Stomach (tissue), 9 donors: ENCODE measurements around the gene SLC5A12. TPM values are rescaled to one million over a fixed set of nuclear protein-coding genes. Genes with fewer than 3 reads are reported as not detected.

Experiments
- DNase-seq, 2 donors: peaks; one replicate each; pipeline versions ENCODE4 v3.0.0 to v3.0.0-alpha.2; 2013 to 2019
- H3K27ac ChIP-seq, 5 donors: fragments of 200-600 bp in 4 of 5; sonication (generic) in 4 of 5; one replicate each; pipeline ENCODE4 v1.5.1; 2013 to 2019; ENCODE audit warnings: mild to moderate bottlenecking in 1 of 5, moderate library complexity in 1 of 5
- H3K27me3 ChIP-seq, 3 donors: fragments of 200-600 bp; sonication (generic); one replicate each; pipeline ENCODE4 v1.5.1; 2017 to 2019; ENCODE audit warnings: mixed run types in 1 of 3
- H3K36me3 ChIP-seq, 4 donors: fragments of 200-600 bp; sonication (generic); 1 replicate in 3 of 4; 2 replicates in 1 of 4; pipeline ENCODE4 v1.5.1; 2016 to 2019
- H3K4me1 ChIP-seq, 4 donors: fragments of 200-600 bp; sonication (generic); one replicate each; pipeline ENCODE4 v1.5.1; 2016 to 2019
- H3K4me3 ChIP-seq, 4 donors: fragments of 200-600 bp; sonication (generic) in 3 of 4; one replicate each; pipeline ENCODE4 v1.5.1; 2016 to 2019; ENCODE audit warnings: mild to moderate bottlenecking in 1 of 4
- H3K9me3 ChIP-seq, 4 donors: fragments of 200-600 bp; sonication (generic); one replicate each; pipeline ENCODE4 v1.5.1; 2016 to 2019
- EP300 ChIP-seq: sonication (generic); formaldehyde crosslinking; IDR thresholded peaks from one replicate; pipeline ENCODE4 v1.6.1; 2017; ENCODE audit warnings: antibody characterized with exemption
- POLR2A ChIP-seq, 4 donors: fragments of 450-650 bp; IDR thresholded peaks; one replicate each; pipeline ENCODE4 v1.6.1; 2016; ENCODE audit warnings: antibody characterized with exemption in 4 of 4, control low read depth in 2 of 4, mild to moderate bottlenecking in 1 of 4, moderate library complexity in 1 of 4
- POLR2AphosphoS5 ChIP-seq, 3 donors: sonication (generic); formaldehyde crosslinking; IDR thresholded peaks; one replicate each; pipeline ENCODE4 v1.6.1; 2016; ENCODE audit warnings: antibody characterized with exemption in 3 of 3
- WGBS, 5 donors: extraction: QIAGEN DNeasy Blood & Tissue Kit in 3 of 5; methylation state at CpG; one replicate each; pipeline versions ENCODE4 v1.1.5 to v1.1.7; 2013 to 2018; 5-methylcytosine and 5-hydroxymethylcytosine counted together
- intact Hi-C: fragments of 100-400 bp; cut with DNase I; formaldehyde crosslinking; loops from one replicate; pipeline ENCODE4 v1.15.1; 2023; ENCODE audit warnings: low total_unique reads
- polyA plus RNA-seq, 3 donors: library from polyadenylated mRNA; stranded (reverse); fragments of 200-250 nt; gene quantifications; one replicate each; pipeline ENCODE4 v1.2.3, GENCODE V29; 2013
- total RNA-seq, 5 donors: library from RNA; depleted of rRNA; stranded (reverse); fragments of >200 nt; gene quantifications; one replicate each; pipeline versions ENCODE4 v1.1.0 to v1.2.3, GENCODE V29; 2014 to 2016
- TF ChIP-seq, protein P1 (sequence below), 7 experiments: fragments of 450-650 bp in 4 of 7; fragments of 200-600 bp in 3 of 7; sonication (generic) in 3 of 7; IDR thresholded peaks; one replicate each; pipeline ENCODE4 v1.5.1; 2016 to 2019; ENCODE audit warnings: antibody characterized with exemption in 7 of 7, control low read depth in 2 of 7, mild to moderate bottlenecking in 1 of 7
- donor health status: healthy with polysubstance abuse.
- donor health status: Bipolar disorder and iron deficiency.
- donor health status: healthy.

The SLC5A12 gene
- total and polyA plus RNA-seq, 8 donors, result 2.2 TPM; not detected in 7

DNA sequence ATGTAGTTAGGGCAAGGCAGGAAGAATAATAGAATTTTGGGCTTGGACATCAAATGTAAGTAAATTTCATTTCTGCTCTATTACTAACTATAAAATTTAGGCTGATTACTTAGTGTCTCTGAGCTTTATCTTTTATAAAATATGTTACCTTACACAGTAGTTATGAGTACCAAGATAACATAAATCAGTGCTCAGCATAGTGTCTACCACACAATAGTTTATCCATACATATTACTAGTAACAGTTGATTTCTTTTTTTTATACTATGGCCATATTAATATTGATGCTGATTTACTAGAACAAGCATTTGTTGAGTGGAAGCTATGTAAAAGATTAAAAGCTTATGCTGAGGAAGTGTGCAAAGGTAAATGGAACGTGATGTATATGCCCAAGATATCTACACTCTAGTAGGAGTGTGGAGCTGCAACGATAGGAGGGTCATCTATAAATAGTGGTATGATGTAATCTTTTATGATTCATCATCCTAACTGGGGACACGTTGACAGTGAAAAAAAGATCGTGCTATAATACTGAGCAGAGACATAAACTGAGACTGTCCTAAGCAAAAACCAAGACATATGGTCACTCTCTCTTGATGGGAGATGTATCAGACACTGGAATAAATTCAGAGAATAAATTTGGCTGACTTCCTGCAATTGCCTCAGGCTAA, 8.7 kb upstream of the SLC5A12 start:
- no peaks in the 10 kb centered on the region for H3K9me3 ChIP-seq
- no peaks in the 10 kb centered on the region for H3K36me3 ChIP-seq
- 48 to 62% (median 53%) methylated on average over 4 of the region's 4 CpGs for WGBS, 5 donors
- TF ChIP-seq POLR2A (IDR thresholded peaks at IDR 0.05) (no peak), EP300 (no peak), POLR2AphosphoS5 (IDR thresholded peaks at IDR 0.05) (no peak)
- TF ChIP-seq, protein P1, sequence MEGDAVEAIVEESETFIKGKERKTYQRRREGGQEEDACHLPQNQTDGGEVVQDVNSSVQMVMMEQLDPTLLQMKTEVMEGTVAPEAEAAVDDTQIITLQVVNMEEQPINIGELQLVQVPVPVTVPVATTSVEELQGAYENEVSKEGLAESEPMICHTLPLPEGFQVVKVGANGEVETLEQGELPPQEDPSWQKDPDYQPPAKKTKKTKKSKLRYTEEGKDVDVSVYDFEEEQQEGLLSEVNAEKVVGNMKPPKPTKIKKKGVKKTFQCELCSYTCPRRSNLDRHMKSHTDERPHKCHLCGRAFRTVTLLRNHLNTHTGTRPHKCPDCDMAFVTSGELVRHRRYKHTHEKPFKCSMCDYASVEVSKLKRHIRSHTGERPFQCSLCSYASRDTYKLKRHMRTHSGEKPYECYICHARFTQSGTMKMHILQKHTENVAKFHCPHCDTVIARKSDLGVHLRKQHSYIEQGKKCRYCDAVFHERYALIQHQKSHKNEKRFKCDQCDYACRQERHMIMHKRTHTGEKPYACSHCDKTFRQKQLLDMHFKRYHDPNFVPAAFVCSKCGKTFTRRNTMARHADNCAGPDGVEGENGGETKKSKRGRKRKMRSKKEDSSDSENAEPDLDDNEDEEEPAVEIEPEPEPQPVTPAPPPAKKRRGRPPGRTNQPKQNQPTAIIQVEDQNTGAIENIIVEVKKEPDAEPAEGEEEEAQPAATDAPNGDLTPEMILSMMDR (IDR thresholded peaks at IDR 0.05), result no peak
- intact Hi-C loops, result no loop called here
- H3K4me3 ChIP-seq, result no peak overlapping the region
- H3K27me3 ChIP-seq, result no peaks in the 10 kb centered on the region
- peaks cover 0 to 5% (median 0%) of the 10 kb centered on the region in 4 donors for H3K4me1 ChIP-seq
- H3K27ac ChIP-seq, result no peak overlapping the region
- DNase-seq, result peak in 1 of 2 donors; percentile 16

DNA sequence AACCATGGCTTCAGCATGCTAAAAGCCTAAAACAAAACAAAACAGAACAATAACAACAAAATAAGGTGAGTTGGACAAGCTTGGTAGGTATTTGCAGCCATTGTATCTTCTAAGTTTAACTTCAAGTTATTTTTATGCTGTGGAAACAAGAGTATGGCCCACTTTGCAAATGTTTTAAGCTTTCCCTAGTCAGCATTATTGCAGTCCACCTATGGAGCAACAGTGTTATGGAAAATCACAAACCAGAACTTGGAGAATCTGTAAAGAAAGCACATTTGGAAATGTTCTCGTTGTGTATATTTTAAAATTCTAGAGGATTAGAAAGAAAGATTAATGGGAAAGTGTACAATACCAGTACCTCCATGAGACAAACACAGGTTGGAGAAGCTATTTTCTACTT, 7.4 kb upstream of the SLC5A12 start:
- Histone ChIP-seq H3K36me3 (no peaks in the 10 kb centered on the region), H3K27ac (no peak overlapping the region), H3K4me3 (no peak overlapping the region), H3K9me3 (no peaks in the 10 kb centered on the region), H3K27me3 (no peaks in the 10 kb centered on the region), H3K4me1 (peaks cover 0 to 5% (median 0%) of the 10 kb centered on the region in 4 donors)
- TF ChIP-seq, protein P1 (IDR thresholded peaks at IDR 0.05), result no peak
- TF ChIP-seq EP300 (no peak), POLR2AphosphoS5 (IDR thresholded peaks at IDR 0.05) (no peak), POLR2A (IDR thresholded peaks at IDR 0.05) (no peak)
- intact Hi-C loops, result no loop called here
- 59 to 74% (median 67%) methylated on average over 1 of the region's 1 CpG for WGBS, 5 donors
- no peak for DNase-seq

DNA sequence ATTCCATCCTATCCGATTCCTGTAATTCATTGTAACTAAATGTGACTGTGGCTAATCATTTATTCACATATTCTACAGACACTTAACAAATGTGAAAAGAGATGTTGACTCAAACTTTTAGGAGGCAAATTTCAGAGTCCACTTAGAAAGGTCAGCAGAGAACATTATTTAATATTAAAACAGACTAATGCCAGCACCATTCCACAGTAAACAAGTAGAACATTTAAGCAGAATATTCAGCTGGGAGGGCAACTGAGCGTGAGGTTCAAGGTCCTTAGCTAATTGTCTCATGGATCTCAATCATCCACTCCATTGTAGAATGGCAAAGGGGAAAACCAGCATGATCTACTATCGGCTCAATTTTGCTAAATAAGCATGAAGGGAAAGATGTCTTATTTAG, 5.1 kb upstream of the SLC5A12 start:
- DNase-seq, result no peak
- Histone ChIP-seq H3K9me3 (no peaks in the 10 kb centered on the region), H3K27ac (no peak overlapping the region), H3K27me3 (no peaks in the 10 kb centered on the region), H3K36me3 (no peaks in the 10 kb centered on the region), H3K4me3 (no peak overlapping the region), H3K4me1 (peaks cover 0 to 5% (median 0%) of the 10 kb centered on the region in 4 donors)
- 80 to 86% (median 84%) methylated on average over 3 of the region's 3 CpGs for whole genome bisulfite sequencing, 5 donors
- TF ChIP-seq EP300 (no peak), POLR2A (IDR thresholded peaks at IDR 0.05) (no peak), POLR2AphosphoS5 (IDR thresholded peaks at IDR 0.05) (no peak)
- TF ChIP-seq, protein P1 (IDR thresholded peaks at IDR 0.05), result no peak
- intact Hi-C loops, result no loop called here

DNA sequence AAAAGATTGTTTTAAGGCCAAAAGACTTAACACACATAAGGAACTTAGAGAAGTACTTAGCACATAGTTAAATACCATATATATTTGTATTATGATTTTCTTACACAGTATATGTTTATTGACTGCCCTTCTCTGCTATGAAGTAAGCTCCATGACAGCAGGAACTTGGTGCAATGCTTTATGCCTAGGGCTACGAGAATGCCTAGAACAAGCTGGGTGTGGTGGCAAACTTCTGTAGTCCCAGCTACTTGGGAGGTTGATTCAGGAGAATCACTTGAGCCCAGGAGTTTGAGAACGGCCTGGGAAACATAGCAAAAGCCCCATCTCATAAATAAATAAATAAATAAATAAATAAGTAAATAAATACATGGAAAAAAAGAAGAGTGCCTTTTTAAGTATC, 1.9 kb downstream of the SLC5A12 start:
- 56 to 75% (median 61%) methylated on average over 2 of the region's 2 CpGs for WGBS, 5 donors
- no peak overlapping the region for H3K4me3 ChIP-seq
- H3K27me3 ChIP-seq, result no peaks in the 10 kb centered on the region
- no peak for DNase-seq
- TF ChIP-seq POLR2AphosphoS5 (IDR thresholded peaks at IDR 0.05), result no peak
- TF ChIP-seq, protein P1 (IDR thresholded peaks at IDR 0.05), result no peak
- no peak for TF ChIP-seq EP300
- no peak for TF ChIP-seq POLR2A (IDR thresholded peaks at IDR 0.05)
- no peaks in the 10 kb centered on the region for H3K4me1 ChIP-seq
- no peaks in the 10 kb centered on the region for H3K9me3 ChIP-seq
- intact Hi-C loops, result no loop called here
- H3K27ac ChIP-seq, result no peak overlapping the region
- no peaks in the 10 kb centered on the region for H3K36me3 ChIP-seq
